H1 (cell line): ENCODE measurements around the gene P4HB.

Experiments
- CBX5 ChIP-seq: fragments of 300-800, 300-1000 bp; sonication (generic); IDR thresholded peaks from 2 replicates; pipeline ENCODE4 v1.7.1; 2016; ENCODE audit warnings: antibody characterized with exemption, low read length, low read depth
- CBX8 ChIP-seq: fragments of 300-800, 300-1000 bp; sonication (generic); IDR thresholded peaks from 2 replicates; pipeline ENCODE4 v1.7.1; 2016; ENCODE audit warnings: low read depth, low read length, borderline replicate concordance
- CHD2 ChIP-seq: IDR thresholded peaks from 2 replicates; pipeline ENCODE4 v1.6.1; 2012; ENCODE audit warnings: low read length, improper control_type of control experiment
- EZH2 ChIP-seq: fragments of 200-600 bp; sonication (generic); IDR thresholded peaks from 2 replicates; pipeline ENCODE4 v1.7.1; 2012; ENCODE audit warnings: low read depth, mild to moderate bottlenecking, moderate library complexity, low read length, inconsistent platforms; ENCODE audit not compliant: severe bottlenecking
- JUND ChIP-seq: IDR thresholded peaks from 2 replicates; pipeline ENCODE4 v1.6.1; 2011; ENCODE audit warnings: mild to moderate bottlenecking, improper control_type of control experiment, low read length
- KDM4A ChIP-seq: IDR thresholded peaks from one replicate; pipeline ENCODE4 v1.7.1; 2012; ENCODE audit warnings: low read depth, mild to moderate bottlenecking, moderate library complexity, low read length, inconsistent platforms; ENCODE audit not compliant: severe bottlenecking
- KDM5A ChIP-seq: fragments of 200-600 bp; IDR thresholded peaks from 2 replicates; pipeline ENCODE4 v1.7.1; 2012; ENCODE audit warnings: mild to moderate bottlenecking, low read length, inconsistent platforms, mixed read lengths
- POLR2A ChIP-seq, 2 experiments: IDR thresholded peaks; 1 replicate in 1 of 2; 2 replicates in 1 of 2; pipeline ENCODE4 v1.6.1; 2011; ENCODE audit warnings: low read depth in 2 of 2, low read length in 2 of 2, mild to moderate bottlenecking in 2 of 2; ENCODE audit errors: control extremely low read depth in 1 of 2
- POLR2AphosphoS5 ChIP-seq: IDR thresholded peaks from 2 replicates; pipeline ENCODE4 v1.6.1; 2011; ENCODE audit warnings: low read depth, low read length
- RAD21 ChIP-seq, 2 experiments: IDR thresholded peaks in 1 of 2; conservative IDR thresholded peaks in 1 of 2; 2 replicates each; pipeline ENCODE4 v1.6.1; 2011; ENCODE audit warnings: low read depth in 2 of 2, low read length in 2 of 2, improper control_type of control experiment in 1 of 2, inconsistent platforms in 1 of 2, mild to moderate bottlenecking in 1 of 2, moderate library complexity in 1 of 2
- TEAD4 ChIP-seq: IDR thresholded peaks from 2 replicates; pipeline ENCODE4 v1.6.1; 2012; ENCODE audit warnings: low read depth, low read length, inconsistent platforms, mixed read lengths
- YY1 ChIP-seq: IDR thresholded peaks from 2 replicates; pipeline ENCODE4 v1.6.1; 2011; ENCODE audit warnings: low read depth, mild to moderate bottlenecking, low read length
- TF ChIP-seq, protein P1 (sequence below), 3 experiments: IDR thresholded peaks; 1 replicate in 2 of 3; 2 replicates in 1 of 3; pipeline versions ENCODE4 v1.5.1 to v1.6.1; 2011; ENCODE audit warnings: low read length in 3 of 3, mild to moderate bottlenecking in 3 of 3, inconsistent platforms in 2 of 3, low read depth in 1 of 3, moderate library complexity in 1 of 3; ENCODE audit not compliant: insufficient read depth in 1 of 3; ENCODE audit errors: control extremely low read depth in 1 of 3
- TF ChIP-seq, protein P2 (sequence below): IDR thresholded peaks from 2 replicates; pipeline ENCODE4 v1.6.1; 2012; ENCODE audit warnings: inconsistent platforms

DNA sequence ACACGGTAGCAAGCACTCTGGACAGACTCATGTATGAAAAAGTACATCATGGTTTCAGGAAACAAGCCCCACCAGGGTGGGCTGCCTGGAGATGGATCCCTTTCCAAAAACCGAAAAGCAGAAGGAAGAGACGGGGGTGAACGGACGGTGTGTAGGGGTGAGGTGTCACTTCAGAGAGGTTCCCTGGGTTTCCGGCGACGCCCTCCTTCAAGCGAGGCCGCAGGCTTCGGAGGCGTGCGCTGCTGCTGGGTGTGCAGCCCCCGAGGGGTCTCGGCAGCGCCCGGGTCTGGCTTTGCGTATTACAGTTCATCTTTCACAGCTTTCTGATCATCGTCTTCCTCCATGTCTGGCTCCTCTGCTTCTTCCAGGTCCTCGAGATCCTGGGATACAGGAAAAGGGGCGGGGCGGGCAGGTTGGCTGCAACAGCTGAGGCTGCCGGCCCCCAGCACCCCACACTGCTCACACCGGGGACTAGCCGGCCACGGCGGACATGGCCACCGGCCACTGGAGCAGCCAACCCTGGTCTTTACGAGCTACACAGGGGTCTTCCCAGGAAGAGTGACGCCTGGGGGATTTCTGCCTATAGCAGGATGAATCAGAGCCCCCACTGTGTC lies 16.5 kb downstream of the P4HB start:
- TF ChIP-seq, protein P1, sequence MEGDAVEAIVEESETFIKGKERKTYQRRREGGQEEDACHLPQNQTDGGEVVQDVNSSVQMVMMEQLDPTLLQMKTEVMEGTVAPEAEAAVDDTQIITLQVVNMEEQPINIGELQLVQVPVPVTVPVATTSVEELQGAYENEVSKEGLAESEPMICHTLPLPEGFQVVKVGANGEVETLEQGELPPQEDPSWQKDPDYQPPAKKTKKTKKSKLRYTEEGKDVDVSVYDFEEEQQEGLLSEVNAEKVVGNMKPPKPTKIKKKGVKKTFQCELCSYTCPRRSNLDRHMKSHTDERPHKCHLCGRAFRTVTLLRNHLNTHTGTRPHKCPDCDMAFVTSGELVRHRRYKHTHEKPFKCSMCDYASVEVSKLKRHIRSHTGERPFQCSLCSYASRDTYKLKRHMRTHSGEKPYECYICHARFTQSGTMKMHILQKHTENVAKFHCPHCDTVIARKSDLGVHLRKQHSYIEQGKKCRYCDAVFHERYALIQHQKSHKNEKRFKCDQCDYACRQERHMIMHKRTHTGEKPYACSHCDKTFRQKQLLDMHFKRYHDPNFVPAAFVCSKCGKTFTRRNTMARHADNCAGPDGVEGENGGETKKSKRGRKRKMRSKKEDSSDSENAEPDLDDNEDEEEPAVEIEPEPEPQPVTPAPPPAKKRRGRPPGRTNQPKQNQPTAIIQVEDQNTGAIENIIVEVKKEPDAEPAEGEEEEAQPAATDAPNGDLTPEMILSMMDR (IDR thresholded peaks at IDR 0.05; ENCODE audit: control extremely low read depth in 1 of 3, insufficient read depth in 1 of 3, low read depth in 1 of 3, low read length in 3 of 3) = no peak
- TF ChIP-seq JUND (no peak), EZH2 (no peak), POLR2A (IDR thresholded peaks at IDR 0.05; ENCODE audit: control extremely low read depth in 1 of 2, low read depth in 2 of 2, low read length in 2 of 2) (no peak), TEAD4 (no peak), KDM4A (no peak), KDM5A (no peak), CHD2 (no peak), CBX8 (no peak), CBX5 (no peak), YY1 (no peak), POLR2AphosphoS5 (no peak), RAD21 (IDR thresholded peaks at IDR 0.05 in 1 of 2, conservative IDR thresholded peaks at IDR 0.05 in 1 of 2; ENCODE audit: low read depth in 2 of 2, low read length in 2 of 2) (no peak)
- TF ChIP-seq, protein P2, sequence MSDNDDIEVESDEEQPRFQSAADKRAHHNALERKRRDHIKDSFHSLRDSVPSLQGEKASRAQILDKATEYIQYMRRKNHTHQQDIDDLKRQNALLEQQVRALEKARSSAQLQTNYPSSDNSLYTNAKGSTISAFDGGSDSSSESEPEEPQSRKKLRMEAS = no peak
